GM19035 (cell line): ENCODE data around the gene ATP6V1G2.
"Not testable (repeated sequence)": the region's sequence is repeated elsewhere in the genome, so short reads cannot be mapped to it uniquely, and the experiment has no call there.

ENCODE experiments used
- ATAC-seq: cut with Tn5 transposase; IDR thresholded peaks from one replicate; pipeline ENCODE4 v1.9.1; 2021; ENCODE audit not compliant: unreplicated experiment

Gene ATP6V1G2

DNA sequence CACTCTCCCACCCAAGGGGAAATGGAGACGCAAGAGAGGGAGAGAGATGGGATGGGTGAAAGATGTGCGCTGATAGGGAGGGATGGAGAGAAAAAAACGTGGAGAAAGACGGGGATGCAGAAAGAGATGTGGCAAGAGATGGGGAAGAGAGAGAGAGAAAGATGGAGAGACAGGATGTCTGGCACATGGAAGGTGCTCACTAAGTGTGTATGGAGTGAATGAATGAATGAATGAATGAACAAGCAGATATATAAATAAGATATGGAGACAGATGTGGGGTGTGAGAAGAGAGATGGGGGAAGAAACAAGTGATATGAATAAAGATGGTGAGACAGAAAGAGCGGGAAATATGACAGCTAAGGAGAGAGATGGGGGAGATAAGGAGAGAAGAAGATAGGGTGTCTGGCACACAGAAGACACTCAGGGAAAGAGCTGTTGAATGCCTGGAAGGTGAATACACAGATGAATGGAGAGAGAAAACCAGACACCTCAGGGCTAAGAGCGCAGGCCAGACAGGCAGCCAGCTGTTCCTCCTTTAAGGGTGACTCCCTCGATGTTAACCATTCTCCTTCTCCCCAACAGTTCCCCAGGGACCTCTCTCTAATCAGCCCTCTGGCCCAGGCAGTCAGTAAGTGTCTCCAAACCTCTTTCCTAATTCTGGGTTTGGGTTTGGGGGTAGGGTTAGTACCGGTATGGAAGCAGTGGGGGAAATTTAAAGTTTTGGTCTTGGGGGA is 29.7 kb upstream of the ATP6V1G2 start:
- ATAC-seq, result no peak

DNA sequence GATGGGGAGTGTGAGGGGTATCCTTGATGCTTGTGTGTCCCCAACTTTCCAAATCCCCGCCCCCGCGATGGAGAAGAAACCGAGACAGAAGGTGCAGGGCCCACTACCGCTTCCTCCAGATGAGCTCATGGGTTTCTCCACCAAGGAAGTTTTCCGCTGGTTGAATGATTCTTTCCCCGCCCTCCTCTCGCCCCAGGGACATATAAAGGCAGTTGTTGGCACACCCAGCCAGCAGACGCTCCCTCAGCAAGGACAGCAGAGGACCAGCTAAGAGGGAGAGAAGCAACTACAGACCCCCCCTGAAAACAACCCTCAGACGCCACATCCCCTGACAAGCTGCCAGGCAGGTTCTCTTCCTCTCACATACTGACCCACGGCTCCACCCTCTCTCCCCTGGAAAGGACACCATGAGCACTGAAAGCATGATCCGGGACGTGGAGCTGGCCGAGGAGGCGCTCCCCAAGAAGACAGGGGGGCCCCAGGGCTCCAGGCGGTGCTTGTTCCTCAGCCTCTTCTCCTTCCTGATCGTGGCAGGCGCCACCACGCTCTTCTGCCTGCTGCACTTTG is 29.0 kb upstream of the ATP6V1G2 start, which contains the start of gene TNF:
Gene TNF (plus strand): TSS at position 231 of the 567 bp plus-strand sequence. CDS start 177 bp downstream, at position 408.
- ATAC-seq, result no peak

DNA sequence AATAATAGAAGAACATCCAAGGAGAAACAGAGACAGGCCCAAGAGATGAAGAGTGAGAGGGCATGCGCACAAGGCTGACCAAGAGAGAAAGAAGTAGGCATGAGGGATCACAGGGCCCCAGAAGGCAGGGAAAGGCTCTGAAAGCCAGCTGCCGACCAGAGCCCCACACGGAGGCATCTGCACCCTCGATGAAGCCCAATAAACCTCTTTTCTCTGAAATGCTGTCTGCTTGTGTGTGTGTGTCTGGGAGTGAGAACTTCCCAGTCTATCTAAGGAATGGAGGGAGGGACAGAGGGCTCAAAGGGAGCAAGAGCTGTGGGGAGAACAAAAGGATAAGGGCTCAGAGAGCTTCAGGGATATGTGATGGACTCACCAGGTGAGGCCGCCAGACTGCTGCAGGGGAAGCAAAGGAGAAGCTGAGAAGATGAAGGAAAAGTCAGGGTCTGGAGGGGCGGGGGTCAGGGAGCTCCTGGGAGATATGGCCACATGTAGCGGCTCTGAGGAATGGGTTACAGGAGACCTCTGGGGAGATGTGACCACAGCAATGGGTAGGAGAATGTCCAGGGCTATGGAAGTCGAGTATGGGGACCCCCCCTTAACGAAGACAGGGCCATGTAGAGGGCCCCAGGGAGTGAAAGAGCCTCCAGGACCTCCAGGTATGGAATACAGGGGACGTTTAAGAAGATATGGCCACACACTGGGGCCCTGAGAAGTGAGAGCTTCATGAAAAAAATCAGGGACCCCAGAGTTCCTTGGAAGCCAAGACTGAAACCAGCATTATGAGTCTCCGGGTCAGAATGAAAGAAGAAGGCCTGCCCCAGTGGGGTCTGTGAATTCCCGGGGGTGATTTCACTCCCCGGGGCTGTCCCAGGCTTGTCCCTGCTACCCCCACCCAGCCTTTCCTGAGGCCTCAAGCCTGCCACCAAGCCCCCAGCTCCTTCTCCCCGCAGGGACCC is 28.0 kb upstream of the ATP6V1G2 start:
- no peak for ATAC-seq

DNA sequence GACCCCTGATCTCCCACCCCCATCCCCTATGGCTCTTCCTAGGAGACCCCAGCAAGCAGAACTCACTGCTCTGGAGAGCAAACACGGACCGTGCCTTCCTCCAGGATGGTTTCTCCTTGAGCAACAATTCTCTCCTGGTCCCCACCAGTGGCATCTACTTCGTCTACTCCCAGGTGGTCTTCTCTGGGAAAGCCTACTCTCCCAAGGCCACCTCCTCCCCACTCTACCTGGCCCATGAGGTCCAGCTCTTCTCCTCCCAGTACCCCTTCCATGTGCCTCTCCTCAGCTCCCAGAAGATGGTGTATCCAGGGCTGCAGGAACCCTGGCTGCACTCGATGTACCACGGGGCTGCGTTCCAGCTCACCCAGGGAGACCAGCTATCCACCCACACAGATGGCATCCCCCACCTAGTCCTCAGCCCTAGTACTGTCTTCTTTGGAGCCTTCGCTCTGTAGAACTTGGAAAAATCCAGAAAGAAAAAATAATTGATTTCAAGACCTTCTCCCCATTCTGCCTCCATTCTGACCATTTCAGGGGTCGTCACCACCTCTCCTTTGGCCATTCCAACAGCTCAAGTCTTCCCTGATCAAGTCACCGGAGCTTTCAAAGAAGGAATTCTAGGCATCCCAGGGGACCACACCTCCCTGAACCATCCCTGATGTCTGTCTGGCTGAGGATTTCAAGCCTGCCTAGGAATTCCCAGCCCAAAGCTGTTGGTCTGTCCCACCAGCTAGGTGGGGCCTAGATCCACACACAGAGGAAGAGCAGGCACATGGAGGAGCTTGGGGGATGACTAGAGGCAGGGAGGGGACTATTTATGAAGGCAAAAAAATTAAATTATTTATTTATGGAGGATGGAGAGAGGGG is 27.1 kb upstream of the ATP6V1G2 start:
- ATAC-seq, result no peak

DNA sequence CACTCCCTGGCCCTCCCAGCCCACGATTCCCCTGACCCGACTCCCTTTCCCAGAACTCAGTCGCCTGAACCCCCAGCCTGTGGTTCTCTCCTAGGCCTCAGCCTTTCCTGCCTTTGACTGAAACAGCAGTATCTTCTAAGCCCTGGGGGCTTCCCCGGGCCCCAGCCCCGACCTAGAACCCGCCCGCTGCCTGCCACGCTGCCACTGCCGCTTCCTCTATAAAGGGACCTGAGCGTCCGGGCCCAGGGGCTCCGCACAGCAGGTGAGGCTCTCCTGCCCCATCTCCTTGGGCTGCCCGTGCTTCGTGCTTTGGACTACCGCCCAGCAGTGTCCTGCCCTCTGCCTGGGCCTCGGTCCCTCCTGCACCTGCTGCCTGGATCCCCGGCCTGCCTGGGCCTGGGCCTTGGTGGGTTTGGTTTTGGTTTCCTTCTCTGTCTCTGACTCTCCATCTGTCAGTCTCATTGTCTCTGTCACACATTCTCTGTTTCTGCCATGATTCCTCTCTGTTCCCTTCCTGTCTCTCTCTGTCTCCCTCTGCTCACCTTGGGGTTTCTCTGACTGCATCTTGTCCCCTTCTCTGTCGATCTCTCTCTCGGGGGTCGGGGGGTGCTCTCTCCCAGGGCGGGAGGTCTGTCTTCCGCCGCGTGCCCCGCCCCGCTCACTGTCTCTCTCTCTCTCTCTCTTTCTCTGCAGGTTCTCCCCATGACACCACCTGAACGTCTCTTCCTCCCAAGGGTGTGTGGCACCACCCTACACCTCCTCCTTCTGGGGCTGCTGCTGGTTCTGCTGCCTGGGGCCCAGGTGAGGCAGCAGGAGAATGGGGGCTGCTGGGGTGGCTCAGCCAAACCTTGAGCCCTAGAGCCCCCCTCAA is 25.9 kb upstream of the ATP6V1G2 start, which contains the start of gene LTA:
Gene LTA (plus strand): TSS at position 249 of the 871 bp plus-strand sequence. CDS start 454 bp downstream, at position 703.
- no peak for ATAC-seq

DNA sequence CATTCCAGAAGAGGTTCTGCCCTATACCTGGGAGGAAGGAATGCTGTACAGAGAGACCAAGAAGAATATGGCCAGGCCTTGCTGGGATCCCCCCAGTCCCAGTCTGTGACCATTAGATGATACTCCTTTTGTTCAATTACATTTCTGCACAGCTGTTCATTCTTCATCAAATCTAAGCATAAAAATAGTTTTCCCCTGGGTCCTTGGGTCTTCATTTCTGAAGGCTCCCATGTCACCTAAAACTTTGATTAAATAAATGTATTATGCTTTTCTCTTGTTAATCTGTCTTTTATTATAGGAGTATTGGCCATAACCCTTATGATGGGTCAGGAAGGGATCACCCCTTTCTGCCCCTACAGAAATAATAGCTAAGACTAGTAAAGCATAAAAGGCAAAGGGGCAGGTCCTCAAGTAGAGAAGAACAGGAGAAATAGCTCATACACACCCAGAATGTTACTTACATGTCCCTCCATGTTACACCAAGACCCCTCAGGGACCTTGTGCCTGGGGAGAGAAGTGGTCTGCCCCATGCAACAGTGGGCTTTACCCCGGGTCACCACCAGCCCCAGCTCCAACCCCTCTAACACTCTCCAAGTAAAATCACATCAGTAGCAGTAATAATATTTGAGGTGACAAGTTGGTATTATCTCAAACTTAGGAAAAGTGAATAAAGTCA is 23.6 kb upstream of the ATP6V1G2 start:
- ATAC-seq, result no peak

DNA sequence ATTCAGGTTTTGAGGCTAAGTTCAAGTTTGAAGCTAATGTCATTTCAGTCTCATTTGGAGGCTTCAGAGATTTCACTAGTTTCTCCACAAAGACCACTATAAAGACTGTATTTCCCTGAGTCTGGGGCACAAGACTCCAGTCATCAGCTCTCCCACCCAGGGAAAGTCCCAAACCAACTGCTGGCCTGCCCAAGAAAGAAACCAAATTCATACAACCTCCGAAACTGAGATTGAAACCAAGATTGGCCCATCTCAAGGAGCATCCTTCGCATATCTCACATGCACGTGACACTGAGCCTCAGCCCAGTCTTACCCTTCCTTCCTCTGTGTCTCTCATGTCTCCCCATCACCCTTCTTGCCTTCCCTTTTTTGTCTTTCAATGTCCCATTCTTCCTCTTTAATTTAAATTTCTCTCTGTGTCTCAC is 22.1 kb upstream of the ATP6V1G2 start:
- ATAC-seq, result peak; percentile 70

DNA sequence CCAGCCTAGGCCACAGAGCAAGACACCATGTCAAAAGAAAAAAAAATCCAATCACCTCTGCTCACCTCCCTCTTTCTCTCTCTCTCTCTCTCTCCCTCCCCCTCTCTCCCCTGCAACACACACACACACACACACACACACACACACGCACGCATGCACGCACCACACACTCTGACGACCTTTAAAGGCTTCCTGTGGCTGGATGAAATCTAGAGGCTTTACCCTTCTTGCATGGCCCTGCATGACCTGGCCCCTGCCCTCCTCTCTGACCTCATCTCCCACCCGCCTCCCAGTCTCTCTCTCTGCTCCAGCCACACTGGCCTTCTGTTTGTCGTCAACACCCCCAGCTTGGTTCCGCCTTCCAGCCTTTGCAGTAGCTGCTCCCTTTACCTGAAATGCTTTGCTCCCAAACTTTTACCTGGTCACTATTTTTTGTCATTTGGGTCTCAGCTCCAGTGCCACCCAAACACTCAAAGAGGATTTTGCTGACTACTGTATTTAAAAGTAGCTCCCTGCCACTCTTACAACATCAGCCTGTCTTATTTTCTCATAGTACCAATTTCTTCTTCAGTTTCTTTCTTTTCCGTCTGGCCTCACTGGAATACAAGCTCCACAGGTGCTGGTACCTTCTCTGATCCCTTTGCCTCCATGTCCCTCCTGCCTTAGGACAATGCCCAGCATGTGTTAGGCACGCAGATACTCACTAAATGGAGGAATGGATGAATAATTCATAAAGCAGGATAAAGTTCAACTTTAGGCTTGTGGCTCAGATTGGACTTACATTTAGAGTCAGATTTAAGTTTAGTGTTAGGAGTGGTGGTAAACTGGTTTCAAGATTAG is 21.3 kb upstream of the ATP6V1G2 start:
- ATAC-seq, result no peak

DNA sequence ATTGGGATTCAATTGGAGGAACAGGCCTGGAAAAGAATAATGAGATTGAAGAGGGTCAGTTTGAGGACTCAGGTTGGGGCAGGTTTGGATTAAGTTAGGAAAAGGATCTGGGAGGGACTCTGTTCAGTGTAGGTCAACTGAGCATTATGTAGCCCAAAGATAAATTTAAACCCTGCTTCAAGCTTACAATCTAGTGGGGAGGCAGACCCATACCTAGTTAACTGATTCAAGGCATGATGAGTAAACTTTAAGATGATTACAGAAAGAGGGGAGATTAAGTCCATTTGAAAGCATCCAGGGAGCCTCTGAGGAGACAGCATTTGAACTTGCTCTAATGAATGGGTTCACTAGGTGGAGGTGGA is 14.3 kb upstream of the ATP6V1G2 start:
- ATAC-seq, result no peak

DNA sequence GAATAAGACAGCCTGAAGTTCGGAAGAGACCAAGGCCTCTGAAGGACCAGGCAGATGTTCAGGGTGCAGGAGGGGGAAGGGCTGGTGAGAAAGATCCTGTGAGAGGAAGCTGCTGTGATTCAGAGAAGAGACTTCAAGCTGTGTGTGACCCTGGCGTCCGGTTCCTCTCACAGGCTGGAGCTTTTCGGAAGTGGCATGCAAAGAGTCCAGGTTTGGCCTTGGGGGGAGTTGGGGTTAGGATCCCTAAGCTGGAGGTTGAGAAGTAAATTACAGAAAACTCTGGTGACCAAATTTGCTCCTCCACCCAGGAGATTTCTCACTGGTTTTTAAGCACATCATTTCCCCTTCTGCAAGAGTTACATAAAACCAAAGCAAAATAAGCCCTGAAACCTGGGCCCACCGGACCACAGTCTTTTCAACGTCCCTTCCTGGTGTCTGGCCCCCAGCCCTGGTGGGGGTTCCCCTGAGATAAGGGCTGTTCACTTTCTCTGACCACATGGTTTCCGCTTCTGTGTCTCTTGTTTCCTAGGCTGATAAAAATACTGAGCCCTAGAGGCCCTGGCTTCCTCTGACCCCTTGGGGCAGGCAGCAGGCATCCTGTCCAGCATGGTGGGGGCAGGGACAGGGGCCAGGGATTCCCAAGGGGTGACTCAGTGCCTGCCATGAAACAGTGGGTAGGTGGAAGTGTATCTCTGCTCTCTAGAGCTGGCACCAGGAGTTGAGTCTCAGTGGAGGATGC is 13.7 kb upstream of the ATP6V1G2 start:
- peak; percentile 70 for ATAC-seq

DNA sequence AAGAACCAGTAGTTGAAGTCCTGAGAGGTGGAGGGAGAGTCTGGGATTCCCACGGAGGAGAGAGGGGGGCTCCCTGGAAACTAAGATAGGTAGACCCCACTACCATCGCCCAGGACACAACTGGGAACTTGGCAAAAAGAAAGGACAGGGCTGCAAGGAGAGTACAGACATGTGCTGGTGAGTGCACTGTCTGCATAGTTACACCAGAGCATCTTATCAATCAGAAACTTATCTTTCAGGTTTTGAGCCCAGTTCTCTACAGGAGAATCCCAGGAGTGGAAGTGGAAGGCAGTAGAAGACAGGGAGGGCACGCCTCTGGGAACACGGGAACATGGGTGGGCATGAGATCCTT is 13.2 kb upstream of the ATP6V1G2 start:
- peak; percentile 9 for ATAC-seq

DNA sequence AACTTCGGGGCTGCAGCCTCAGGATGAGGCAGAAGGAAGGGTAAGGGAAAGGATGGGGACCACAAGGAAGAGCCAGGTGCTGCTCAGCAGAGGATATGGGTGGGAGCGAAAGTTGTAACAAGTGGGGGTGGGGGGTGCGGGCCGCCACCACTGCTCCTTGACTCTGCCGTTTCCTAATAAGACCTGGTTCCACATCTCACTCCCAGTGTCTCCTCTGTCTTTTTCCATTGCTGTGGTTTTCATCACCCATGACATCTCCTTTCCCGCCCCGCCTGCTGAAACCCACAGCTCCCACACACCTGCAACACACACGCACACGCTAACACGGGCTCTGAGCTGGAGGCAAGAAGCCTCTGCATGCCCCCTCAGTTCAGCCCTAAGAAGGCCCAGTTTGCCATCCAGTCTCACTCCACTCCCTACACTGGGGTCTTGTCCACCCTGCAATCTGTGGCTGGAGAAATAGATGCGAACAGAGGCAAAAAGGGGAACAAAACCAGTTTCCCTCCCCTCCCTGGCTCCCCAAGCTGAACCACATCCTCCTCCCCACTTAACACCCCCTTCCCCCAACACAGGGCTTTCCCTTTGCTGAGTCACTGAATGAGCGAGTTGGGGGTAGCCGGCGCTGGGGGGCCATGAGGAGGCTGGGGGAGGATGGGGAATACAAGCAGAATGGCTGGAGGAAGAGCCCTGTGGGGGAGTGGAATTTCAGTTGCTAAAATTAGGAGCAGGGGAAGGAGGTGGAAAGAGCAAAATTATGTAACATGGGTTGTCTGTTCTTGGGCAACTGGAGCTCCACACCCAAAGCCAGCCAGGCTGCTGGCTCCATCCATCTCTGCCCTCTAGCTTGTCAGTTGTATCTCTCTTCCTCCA is 12.5 kb upstream of the ATP6V1G2 start:
- ATAC-seq, result no peak

DNA sequence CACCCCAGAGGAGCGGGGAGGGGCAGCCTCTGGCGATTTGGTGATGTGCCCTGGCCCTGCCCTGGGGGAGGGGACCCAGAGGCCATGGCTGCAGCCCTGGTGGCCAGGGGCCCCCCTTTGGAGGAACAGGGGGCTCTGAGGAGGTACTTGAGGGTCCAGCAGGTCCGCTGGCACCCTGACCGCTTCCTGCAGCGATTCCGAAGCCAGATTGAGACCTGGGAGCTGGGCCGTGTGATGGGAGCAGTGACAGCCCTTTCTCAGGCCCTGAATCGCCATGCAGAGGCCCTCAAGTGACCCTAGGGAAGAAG is 11.9 kb upstream of the ATP6V1G2 start:
- ATAC-seq, result no peak

DNA sequence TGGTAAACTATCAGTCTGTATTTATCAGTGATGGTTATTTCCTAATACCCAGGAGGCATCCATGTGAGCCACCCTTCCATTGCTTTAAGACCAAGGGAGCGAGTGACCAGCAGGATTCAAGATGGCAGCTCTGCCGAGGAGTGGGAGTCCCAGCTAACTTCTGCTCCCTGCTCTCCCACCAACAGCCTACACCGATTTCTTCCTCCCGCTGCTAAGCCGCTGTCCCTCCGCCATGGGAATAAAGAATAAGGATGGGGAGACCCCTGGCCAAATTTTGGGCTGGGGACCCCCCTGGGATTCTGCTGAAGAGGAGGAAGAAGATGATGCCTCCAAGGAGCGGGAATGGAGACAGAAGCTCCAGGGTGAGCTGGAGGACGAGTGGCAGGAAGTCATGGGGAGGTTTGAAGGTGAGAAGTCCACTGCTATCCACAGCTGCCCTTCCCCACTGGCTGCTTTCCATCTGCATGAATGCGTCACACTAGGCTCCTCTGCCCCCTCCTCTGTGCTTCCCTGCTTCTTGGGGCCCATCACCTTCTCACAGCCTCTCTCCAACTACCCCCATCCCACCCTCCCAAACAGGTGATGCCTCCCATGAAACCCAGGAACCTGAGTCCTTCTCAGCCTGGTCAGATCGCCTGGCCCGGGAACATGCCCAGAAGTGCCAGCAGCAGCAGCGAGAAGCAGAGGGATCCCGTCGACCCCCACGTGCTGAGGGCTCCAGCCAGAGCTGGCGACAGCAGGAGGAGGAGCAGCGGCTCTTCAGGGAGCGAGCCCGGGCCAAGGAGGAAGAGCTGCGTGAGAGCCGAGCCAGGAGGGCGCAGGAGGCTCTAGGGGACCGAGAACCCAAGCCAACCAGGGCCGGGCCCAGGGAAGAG is 11.3 kb upstream of the ATP6V1G2 start:
- ATAC-seq, result no peak

DNA sequence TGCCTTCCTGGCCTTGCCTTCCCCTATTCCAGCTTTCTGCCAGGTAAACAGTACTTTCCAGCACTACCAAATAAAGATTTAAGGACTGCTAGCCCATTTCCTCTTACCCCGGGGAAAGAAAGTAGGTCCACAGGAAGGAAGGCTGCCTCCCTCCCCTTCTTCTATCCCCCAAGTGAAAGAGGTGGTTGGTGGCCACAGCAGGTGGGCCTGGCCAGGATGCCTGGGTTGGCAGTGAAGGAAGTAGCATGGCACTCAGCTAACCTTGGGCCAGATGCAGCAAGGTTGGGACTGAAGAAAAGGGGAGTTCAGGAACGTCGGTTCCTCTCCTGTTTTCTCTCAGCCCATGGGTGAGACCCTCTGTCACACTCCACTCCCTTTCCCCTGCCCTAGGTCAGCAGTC is 9.9 kb upstream of the ATP6V1G2 start:
- ATAC-seq, result no peak

DNA sequence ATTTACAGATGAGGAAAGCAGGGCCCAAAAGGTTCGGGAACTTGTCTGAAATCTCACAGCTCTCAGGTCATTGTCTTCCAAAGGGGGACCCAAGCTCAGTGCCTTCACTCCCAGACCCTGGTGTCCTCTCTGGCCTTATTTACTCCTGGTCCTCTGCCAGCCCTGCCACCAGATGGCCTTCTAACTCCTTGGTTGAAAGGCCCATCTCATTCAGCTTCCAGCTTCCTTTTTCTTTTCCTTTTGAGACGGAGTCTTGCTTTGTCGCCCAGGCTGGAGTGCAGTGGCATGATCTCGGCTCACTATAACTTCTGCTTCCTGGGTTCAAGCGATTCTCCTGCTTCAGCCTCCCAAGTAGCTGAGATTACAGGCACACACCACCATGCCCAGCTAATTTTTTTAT is 5.0 kb upstream of the ATP6V1G2 start:
- not testable (repeated sequence) for ATAC-seq
